ENCODE measurements around the gene PARD3B.

Gene PARD3B

DNA sequence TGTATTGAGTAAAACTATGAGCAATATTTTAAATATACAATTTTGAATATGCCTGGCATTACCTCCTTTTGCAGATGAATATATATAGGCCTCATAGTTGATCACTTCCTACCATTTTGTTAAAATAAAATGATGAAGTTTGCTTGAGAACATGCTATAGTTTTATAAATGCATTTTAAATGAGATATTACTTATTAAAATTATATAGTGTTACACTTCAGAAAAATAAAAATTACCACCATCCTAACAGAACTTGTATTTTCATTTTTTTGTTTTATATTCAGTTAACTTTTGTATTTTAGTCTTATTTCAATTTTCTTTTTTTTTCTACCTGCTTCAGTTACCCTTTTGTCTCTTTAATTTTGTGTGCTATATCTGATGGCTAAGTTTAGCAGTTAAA is 426.9 kb downstream of the PARD3B start:
- DNase-seq = no peak

DNA sequence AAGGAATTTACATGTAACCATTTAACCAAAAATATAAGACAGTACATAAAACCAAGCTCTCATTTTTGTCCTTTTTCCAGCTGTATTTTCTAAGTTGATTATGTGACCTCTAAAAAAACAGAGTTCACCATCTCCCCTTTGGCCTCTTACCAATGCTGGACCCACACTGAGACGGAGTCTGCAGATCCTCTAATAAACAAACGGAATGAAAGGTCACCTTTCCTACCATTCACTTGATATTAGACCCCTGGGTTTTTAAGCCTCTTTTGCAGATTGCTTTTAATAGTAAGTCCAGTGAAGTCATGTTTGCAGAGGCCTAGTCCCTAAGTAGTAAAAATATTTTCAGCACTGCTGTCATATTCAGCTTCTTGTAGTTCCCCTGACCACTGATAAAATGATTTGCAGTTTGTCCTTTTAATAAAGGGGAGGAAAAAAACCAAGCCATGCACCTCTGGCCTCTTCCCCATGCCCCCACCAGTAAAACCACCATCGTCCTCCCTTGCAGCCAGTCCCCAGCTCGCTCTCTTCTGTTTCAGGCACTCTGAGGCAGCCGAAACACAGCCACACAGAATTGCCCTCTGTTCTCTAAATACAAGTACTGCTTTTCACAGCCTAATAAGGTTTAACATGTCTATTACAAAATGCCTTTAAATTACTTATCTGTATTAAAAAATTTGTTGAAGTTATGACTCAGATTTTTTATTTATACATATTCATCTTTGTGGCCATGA is 427.5 kb downstream of the PARD3B start:
- DNase-seq = no peak

GRCh38 chr2:204973616-204974015 is 428.3 kb downstream of the PARD3B start:
- no peak for DNase-seq

GRCh38 chr2:204974487-204974886 is 429.2 kb downstream of the PARD3B start:
- DNase-seq = no peak

- DNase-seq = peak; percentile 18
Observed at GRCh38 chr2:204977914-204978313, 432.6 kb downstream of the PARD3B start.

DNA sequence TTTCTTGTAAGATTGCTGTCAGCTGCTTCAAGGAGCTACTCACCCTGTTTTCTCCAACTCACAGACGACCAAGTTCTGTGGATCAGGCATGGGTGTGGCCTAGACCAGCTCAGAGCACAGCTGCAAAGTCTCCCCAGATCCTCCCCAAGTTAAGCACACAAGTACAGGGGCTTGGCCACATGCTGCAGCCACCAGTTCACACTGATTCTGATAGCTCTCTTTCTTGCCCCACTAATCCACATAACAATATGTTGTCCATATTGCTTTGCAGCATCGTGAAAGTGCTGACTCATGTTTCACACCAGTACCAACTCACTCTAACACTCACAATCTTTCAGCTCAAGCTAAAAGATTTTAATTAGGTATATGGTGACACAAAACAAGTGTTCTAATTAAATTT is 437.0 kb downstream of the PARD3B start:
- DNase-seq = peak; percentile 26

DNA sequence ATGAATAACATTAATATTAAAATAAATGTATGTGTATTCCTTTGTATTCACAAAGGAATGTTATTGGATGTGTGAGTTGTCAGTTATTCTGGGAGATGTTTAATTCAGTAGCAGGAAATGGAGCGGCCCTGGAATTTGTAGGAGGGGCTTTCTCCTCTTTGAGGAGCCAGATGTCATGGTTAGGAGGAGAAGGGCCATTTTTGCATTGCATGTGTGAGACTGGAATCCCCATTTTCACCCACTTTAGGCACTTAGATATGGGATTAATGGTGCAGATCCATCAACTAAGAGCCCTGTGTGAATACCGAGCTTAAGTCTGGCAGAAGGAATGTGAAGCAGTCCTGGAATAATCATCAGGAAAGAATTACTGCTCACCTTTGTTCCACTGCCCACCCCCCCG is 439.2 kb downstream of the PARD3B start:
- no peak for DNase-seq

DNA sequence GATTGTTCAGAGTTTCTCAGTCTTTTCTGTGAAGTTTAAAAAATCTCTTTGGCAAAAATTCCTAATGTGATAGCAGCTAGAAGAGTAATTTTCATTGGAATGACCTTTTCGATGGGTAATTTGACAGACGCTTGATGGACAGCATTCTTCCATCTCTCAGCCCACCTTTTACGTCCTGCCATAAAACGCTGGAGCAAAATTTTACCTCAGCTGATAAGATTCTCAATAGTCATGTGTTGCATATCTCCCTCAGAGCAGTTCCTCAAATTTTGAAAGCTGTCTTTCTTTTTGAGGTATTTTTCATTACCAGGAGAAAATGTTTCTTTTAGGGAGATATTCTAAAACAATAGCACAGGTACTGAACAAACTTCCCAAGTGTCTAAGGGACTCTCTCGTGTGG is 441.4 kb downstream of the PARD3B start:
- no peak for DNase-seq

DNA sequence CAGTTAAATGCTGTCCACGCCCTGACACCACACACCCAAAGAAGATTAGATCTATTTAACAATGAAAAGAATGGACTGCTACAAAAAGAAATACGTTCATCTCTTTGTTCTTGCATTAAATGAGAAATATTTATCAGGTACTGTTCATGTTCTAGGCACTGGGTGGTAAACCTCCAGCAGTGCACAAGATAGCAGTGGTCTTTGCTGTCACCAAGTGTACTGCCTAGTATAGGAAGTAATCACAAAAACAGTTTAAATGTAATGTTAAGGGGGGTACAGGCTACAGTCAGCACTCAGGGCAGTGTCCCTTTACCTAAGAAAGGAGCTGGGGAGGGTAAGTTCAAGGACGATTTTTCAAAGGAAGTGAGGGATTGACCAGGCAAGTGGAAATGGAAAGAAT is 443.6 kb downstream of the PARD3B start:
- DNase-seq = no peak

DNA sequence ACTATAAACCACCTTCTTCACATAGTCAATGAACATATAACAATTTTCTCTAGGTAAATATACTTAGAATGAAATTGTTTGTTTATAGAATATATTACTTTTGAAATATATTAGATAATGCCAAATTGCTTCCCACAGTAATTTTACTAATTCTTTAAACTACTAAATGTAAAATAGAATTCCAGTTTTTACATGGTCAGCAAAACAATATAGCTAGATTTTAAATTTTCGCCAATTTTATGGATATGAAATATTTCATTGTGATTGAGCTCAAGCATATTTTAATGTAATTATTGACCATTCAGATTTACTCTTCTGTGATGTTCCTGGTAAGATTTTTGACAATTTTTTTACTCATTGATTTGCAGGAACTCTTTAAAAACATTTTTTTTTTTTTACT is 444.6 kb downstream of the PARD3B start:
- DNase-seq = no peak

GRCh38 chr2:205001300-205001966 is 456.2 kb downstream of the PARD3B start:
- no peak for DNase-seq

DNA sequence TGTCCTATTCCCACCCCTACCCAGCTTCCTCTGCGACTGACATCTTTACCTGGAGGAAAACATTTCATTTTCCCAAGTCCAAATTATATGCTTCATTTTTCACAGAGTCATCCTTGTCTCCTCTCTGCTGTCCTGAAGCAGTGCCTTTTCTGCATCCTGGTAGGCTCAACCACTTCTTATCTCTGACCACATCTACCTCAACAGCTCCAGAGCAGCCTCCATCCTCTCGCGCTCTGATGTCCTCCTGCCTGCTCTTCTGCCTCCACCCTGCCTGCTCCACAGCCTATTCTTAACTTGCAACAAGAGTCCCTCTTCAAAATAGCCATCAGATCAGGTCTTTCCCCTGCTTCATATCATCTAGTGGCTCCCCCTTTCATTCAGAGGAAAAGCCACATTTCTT is 457.1 kb downstream of the PARD3B start:
- no peak for DNase-seq

- DNase-seq = no peak
Observed at GRCh38 chr2:205003288-205003687, 458.0 kb downstream of the PARD3B start.

GRCh38 chr2:205010196-205010595 is 464.9 kb downstream of the PARD3B start:
- no peak for DNase-seq

- no peak for DNase-seq
Observed at GRCh38 chr2:205011031-205011430, 465.8 kb downstream of the PARD3B start.

- no peak for DNase-seq
Observed at GRCh38 chr2:205012961-205013360, 467.7 kb downstream of the PARD3B start.

DNA sequence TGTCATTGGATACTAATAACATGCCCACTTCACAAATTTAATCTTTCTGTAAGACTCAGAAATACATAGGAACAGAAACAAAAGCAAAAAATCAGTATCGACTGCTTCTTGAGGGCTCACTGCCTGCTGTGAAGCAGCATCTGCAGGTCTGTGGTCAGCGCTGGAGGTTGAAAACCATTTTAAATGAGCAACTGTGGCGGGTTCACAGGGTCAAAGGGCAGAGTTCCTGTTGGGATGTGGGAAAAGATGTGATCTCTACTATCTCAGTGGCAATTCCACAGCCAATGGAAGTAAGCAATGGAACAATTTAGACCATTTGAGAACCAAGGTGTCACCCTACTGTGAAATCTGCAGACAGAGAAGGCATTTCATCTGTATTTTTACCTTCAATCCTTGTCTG is 468.3 kb downstream of the PARD3B start:
- DNase-seq = no peak

GRCh38 chr2:205014201-205014600 is 468.9 kb downstream of the PARD3B start:
- no peak for DNase-seq

GRCh38 chr2:205017381-205017780 is 472.1 kb downstream of the PARD3B start:
- DNase-seq = peak; percentile 84

GRCh38 chr2:205017912-205018311 is 472.6 kb downstream of the PARD3B start:
- DNase-seq = peak; percentile 51

- peak; percentile 49 for DNase-seq
Observed at GRCh38 chr2:205020673-205021072, 475.4 kb downstream of the PARD3B start.

DNA sequence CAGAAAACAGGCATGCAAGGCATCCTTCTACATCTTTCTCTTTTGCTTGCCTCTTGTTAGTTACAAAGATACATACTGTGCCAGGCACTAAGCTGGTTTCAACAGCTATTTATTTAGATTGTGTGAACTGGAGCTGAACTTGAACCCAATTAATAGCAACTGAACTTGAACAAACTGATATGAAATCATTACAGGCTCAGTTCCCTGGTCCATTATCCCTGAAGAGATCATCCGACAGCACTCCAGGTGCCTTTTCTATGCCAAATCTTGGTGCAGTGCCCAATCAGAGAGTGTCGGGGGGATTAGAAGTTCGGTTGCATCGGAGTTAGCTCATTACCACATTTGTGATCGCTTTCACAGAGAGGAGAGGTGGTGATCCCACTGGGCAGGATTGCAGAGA is 477.6 kb downstream of the PARD3B start:
- peak; percentile 89 for DNase-seq

DNA sequence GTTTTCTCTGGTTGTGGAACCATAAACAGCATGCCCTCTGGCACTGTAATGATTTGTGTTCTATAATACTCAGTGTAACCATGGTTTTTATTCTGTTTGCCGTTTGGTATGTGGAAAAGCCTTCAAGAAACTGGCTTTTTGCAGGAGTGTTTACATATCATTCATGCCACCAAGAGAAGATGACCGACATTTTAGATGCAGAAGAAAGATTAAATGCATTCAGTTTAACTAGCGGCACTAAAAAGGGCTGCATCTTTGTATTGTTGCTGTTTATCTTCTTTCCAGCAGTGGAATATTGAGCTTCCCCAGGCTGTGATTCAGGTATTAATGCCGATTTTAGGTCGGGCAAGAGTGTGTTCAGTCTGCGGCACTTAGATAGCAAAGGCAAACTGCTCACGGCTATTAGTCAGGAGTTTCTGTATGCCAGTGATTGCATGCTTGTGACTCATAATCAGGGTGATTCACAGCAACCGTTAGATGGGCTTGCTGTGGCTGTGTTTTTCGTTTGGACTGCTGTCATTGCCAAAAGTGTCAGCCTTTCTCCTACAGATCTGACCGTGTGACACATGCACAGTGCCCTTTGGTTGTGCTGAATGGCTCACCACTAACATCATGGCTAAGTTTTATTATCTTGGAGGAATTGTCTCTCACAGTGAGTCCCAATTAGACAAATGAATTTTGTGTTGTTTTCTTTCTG is 479.7 kb downstream of the PARD3B start:
- peak; percentile 58 for DNase-seq

- DNase-seq = no peak
Observed at GRCh38 chr2:205025580-205026240, 480.4 kb downstream of the PARD3B start.

Data from NCI-H69 (cell line).